NT2/D1 (cell line): ENCODE measurements around the gene RBMS3.

Source experiments
- DNase-seq: peaks from one replicate; pipeline ENCODE4 v3.0.0-alpha.2; 2011; ENCODE audit warnings: low read depth, low spot score
- H3K27me3 ChIP-seq: 2 replicates; pipeline ENCODE4 v1.6.0; 2011; ENCODE audit warnings: mild to moderate bottlenecking; ENCODE audit not compliant: insufficient read length, insufficient read depth
- H3K36me3 ChIP-seq: 2 replicates; pipeline ENCODE4 v1.6.1; 2011; ENCODE audit warnings: mild to moderate bottlenecking, low read length, mixed read lengths; ENCODE audit not compliant: insufficient read depth, insufficient read length
- H3K4me1 ChIP-seq: 2 replicates; pipeline ENCODE4 v1.5.1; 2011; ENCODE audit not compliant: insufficient read depth, insufficient read length
- H3K4me3 ChIP-seq: 2 replicates; pipeline ENCODE4 v1.5.1; 2011; ENCODE audit warnings: low read depth; ENCODE audit not compliant: insufficient read length
- H3K9ac ChIP-seq: 2 replicates; pipeline ENCODE4 v1.6.0; 2011; ENCODE audit warnings: low read depth; ENCODE audit not compliant: insufficient read length
- H3K9me3 ChIP-seq: 2 replicates; pipeline ENCODE4 v1.5.1; 2011; ENCODE audit warnings: mild to moderate bottlenecking, low read length; ENCODE audit not compliant: insufficient read depth
- SUZ12 ChIP-seq: IDR thresholded peaks from 2 replicates; pipeline ENCODE4 v1.6.1; 2011; ENCODE audit not compliant: insufficient read length, insufficient read depth; ENCODE audit errors: extremely low read depth
- YY1 ChIP-seq: IDR thresholded peaks from 2 replicates; pipeline ENCODE4 v1.6.1; 2011; ENCODE audit not compliant: insufficient read length, insufficient read depth
- ZNF274 ChIP-seq: IDR thresholded peaks from 2 replicates; pipeline ENCODE4 v1.6.1; 2011; ENCODE audit warnings: mild to moderate bottlenecking, low read depth, low read length

The RBMS3 gene

DNA sequence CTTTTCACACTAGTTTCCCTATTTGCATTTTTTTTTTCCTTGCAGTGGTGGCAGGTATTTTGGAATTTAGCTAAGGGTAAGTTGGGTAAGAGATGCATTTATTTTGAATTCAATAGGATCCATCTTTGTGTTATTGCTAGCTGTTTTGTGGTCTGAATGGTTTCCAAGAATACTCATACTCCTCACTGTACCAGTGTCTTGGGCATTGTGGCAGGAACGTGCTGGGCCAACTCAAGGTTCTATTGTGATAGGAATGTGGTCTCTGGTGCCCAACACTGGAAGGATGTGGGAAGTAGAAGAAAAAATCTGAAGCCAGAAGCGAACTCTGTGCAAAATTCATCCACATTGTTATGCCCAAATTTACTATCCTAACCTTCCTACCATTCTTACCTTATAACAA is 135.6 kb downstream of the RBMS3 start:
- no peak for DNase-seq
- no peaks in the 10 kb centered on the region for H3K4me1 ChIP-seq
- no peak overlapping the region for H3K9ac ChIP-seq
- no peaks in the 10 kb centered on the region for H3K9me3 ChIP-seq
- no peaks in the 10 kb centered on the region for H3K27me3 ChIP-seq
- no peak overlapping the region for H3K4me3 ChIP-seq
- TF ChIP-seq YY1 = no peak
- no peak for TF ChIP-seq SUZ12
- H3K36me3 ChIP-seq = no peaks in the 10 kb centered on the region

GRCh38 chr3:29420106-29420505 is 139.2 kb downstream of the RBMS3 start:
- no peaks in the 10 kb centered on the region for H3K9me3 ChIP-seq
- no peaks in the 10 kb centered on the region for H3K27me3 ChIP-seq
- no peak for DNase-seq
- TF ChIP-seq ZNF274 (no peak), SUZ12 (no peak), YY1 (no peak)
- no peak overlapping the region for H3K4me3 ChIP-seq
- no peak overlapping the region for H3K9ac ChIP-seq
- H3K36me3 ChIP-seq = no peaks in the 10 kb centered on the region
- no peaks in the 10 kb centered on the region for H3K4me1 ChIP-seq

DNA sequence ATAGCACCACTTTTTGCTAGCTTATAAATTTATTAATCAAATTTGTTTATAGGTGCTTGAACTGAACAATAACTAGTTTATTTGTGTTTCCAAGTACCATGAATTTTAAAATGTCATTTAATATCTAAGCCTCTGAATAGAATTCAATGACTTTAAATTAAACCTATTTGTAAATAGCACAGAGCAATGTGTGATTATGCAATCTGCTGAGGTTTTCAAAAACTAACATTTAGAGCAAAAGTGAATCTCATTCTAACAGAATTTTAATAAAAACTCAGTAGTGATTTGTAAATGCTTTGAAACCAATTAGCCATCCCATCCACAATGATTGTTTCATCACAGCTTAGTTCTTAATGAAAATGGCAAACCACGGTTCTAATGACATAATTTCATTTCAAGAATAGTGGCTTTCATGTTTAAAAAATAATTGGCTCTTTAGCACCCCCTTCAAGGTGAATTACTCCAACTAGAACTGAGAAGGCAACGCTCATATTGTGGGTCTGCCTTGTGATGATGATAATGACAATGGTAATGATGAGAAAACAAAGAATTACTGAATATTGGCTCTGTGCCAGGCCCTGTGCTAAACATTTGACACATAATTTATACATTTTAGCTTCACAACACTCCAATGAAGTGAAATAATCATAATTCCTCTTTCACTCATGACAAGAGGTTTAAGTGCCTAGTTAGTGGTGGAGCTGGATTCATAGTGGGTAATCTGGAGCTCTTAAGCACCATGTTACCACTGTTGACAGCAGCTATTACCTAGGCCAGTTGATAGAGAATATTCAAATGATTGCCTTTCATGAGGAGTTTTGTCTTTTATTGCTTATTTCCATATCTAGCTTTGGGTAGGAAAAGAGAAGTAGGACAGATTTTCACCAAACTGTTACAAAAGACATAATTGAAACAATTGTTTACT is 145.7 kb downstream of the RBMS3 start:
- TF ChIP-seq ZNF274 (no peak), SUZ12 (no peak), YY1 (no peak)
- Histone ChIP-seq H3K9me3 (no peaks in the 10 kb centered on the region), H3K27me3 (no peaks in the 10 kb centered on the region), H3K36me3 (no peaks in the 10 kb centered on the region), H3K9ac (no peak overlapping the region), H3K4me3 (no peak overlapping the region), H3K4me1 (no peaks in the 10 kb centered on the region)
- DNase-seq = no peak

- H3K4me3 ChIP-seq = no peak overlapping the region
- H3K36me3 ChIP-seq = no peaks in the 10 kb centered on the region
- TF ChIP-seq SUZ12 = no peak
- no peak for TF ChIP-seq ZNF274
- no peak for TF ChIP-seq YY1
- H3K27me3 ChIP-seq = no peaks in the 10 kb centered on the region
- H3K9ac ChIP-seq = no peak overlapping the region
- H3K9me3 ChIP-seq = no peaks in the 10 kb centered on the region
- H3K4me1 ChIP-seq = no peaks in the 10 kb centered on the region
- DNase-seq = no peak
These were observed 146.6 kb downstream of the RBMS3 start for GRCh38 chr3:29427266-29428103.

GRCh38 chr3:29429055-29429679 is 148.3 kb downstream of the RBMS3 start:
- H3K4me3 ChIP-seq = no peak overlapping the region
- no peak overlapping the region for H3K9ac ChIP-seq
- TF ChIP-seq YY1 = no peak
- DNase-seq = no peak
- H3K36me3 ChIP-seq = no peaks in the 10 kb centered on the region
- no peaks in the 10 kb centered on the region for H3K27me3 ChIP-seq
- H3K9me3 ChIP-seq = no peaks in the 10 kb centered on the region
- H3K4me1 ChIP-seq = no peaks in the 10 kb centered on the region

DNA sequence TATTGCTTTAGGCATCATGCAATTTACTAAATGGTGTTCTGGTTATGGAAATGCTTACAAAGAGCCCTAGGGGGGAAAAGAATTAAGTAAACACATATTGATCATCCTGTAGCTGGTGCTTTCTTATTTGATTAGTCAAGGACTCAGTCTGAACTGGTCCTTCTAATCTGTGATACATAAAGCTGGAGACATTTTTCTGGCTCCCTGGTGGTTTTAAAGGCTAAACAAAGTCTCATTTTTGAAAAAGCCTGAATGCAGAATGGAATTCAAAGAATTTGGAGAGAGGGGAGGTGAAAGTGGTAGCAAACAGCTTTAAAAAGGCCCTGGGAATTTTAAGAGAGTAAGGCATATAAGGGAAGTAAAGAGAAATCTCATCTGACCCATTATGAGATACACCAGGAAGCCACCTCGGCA is 149.7 kb downstream of the RBMS3 start:
- Histone ChIP-seq H3K4me3 (no peak overlapping the region), H3K36me3 (no peaks in the 10 kb centered on the region), H3K27me3 (no peaks in the 10 kb centered on the region), H3K4me1 (no peaks in the 10 kb centered on the region), H3K9ac (no peak overlapping the region), H3K9me3 (no peaks in the 10 kb centered on the region)
- DNase-seq = no peak
- TF ChIP-seq ZNF274 (no peak), SUZ12 (no peak), YY1 (no peak)
